Gastrocnemius medialis (tissue), 4 donors: Measurements from ENCODE around the gene TMC2.
"Not testable (repeated sequence)": the region's sequence is repeated elsewhere in the genome, so short reads cannot be mapped to it uniquely, and the experiment has no call there.

Experiments used
- POLR2A ChIP-seq, 2 donors: fragments of 450-650 bp; IDR thresholded peaks; one replicate each; pipeline ENCODE4 v1.6.1; 2017; ENCODE audit warnings: antibody characterized with exemption in 2 of 2, mild to moderate bottlenecking in 2 of 2, moderate library complexity in 2 of 2
- TF ChIP-seq, protein P1 (sequence below), 5 experiments: fragments of 450-650 bp in 3 of 5; fragments of 200-600 bp in 2 of 5; sonication (generic) in 2 of 5; IDR thresholded peaks in 4 of 5; conservative IDR thresholded peaks in 1 of 5; 1 replicate in 4 of 5; 2 replicates in 1 of 5; pipeline ENCODE4 v1.5.1; 2016 to 2019; ENCODE audit warnings: antibody characterized with exemption in 5 of 5, mild to moderate bottlenecking in 3 of 5, moderate library complexity in 3 of 5

DNA sequence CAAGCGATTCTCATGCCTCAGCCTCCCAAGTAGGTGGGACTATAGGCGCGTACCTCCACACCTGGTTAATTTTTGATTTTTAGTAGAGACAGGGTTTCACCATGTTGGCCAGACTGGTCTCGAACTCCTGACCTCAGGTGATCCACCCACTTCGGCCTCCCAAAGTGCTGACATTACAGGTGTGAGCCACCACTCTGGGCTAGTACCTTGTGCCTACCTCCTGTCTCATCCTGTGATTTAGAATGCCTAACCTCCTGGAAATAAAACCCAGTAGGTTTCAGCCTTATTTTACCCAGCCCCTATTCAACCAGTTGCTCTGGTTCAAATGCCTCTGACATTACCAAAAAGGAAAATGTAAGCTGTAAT is 10.2 kb upstream of the TMC2 start:
- not testable (repeated sequence) for TF ChIP-seq POLR2A (IDR thresholded peaks at IDR 0.05)
- TF ChIP-seq, protein P1, sequence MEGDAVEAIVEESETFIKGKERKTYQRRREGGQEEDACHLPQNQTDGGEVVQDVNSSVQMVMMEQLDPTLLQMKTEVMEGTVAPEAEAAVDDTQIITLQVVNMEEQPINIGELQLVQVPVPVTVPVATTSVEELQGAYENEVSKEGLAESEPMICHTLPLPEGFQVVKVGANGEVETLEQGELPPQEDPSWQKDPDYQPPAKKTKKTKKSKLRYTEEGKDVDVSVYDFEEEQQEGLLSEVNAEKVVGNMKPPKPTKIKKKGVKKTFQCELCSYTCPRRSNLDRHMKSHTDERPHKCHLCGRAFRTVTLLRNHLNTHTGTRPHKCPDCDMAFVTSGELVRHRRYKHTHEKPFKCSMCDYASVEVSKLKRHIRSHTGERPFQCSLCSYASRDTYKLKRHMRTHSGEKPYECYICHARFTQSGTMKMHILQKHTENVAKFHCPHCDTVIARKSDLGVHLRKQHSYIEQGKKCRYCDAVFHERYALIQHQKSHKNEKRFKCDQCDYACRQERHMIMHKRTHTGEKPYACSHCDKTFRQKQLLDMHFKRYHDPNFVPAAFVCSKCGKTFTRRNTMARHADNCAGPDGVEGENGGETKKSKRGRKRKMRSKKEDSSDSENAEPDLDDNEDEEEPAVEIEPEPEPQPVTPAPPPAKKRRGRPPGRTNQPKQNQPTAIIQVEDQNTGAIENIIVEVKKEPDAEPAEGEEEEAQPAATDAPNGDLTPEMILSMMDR (IDR thresholded peaks at IDR 0.05 in 4 of 5, conservative IDR thresholded peaks at IDR 0.05 in 1 of 5): not testable (repeated sequence)
